Upper lobe of left lung (tissue), 6 donors: ENCODE measurements around the gene GALNT10. TPM values are rescaled to one million over a fixed set of nuclear protein-coding genes. Genes with fewer than 3 reads are reported as not detected.

ENCODE experiments used
- ATAC-seq, 2 donors: fragments of 200-7000 bp; cut with Tn5 transposase; one replicate each; pipeline ENCODE4 v1.9.1; 2022; ENCODE audit warnings: mild to moderate bottlenecking in 2 of 2, moderate library complexity in 2 of 2; ENCODE audit not compliant: low FRiP score in 2 of 2
- DNase-seq, 2 donors: peaks; one replicate each; pipeline ENCODE4 v3.0.0-alpha.2; 2019 to 2020
- H3K27ac ChIP-seq, 4 donors: fragments of 200-600 bp; sonication (generic); one replicate each; pipeline ENCODE4 v1.5.1; 2016 to 2019
- H3K27me3 ChIP-seq, 4 donors: fragments of 200-600 bp; sonication (generic); one replicate each; pipeline ENCODE4 v1.5.1; 2017 to 2019
- H3K36me3 ChIP-seq, 4 donors: fragments of 200-600 bp; sonication (generic); one replicate each; pipeline ENCODE4 v1.5.1; 2016 to 2019
- H3K4me1 ChIP-seq, 4 donors: fragments of 200-600 bp; sonication (generic); one replicate each; pipeline ENCODE4 v1.5.1; 2018 to 2019
- H3K4me3 ChIP-seq, 4 donors: fragments of 200-600 bp; sonication (generic); one replicate each; pipeline ENCODE4 v1.5.1; 2017 to 2019; ENCODE audit warnings: mild to moderate bottlenecking in 2 of 4, moderate library complexity in 1 of 4
- H3K9me3 ChIP-seq, 4 donors: fragments of 200-600 bp; sonication (generic); one replicate each; pipeline ENCODE4 v1.5.1; 2018 to 2019
- CTCF ChIP-seq, 6 experiments: fragments of 450-650 bp in 4 of 6; fragments of 200-600 bp in 2 of 6; sonication (generic) in 2 of 6; IDR thresholded peaks; one replicate each; pipeline ENCODE4 v1.5.1; 2016 to 2019; ENCODE audit warnings: antibody characterized with exemption in 6 of 6
- EP300 ChIP-seq, 4 donors: sonication (generic); formaldehyde crosslinking; IDR thresholded peaks; one replicate each; pipeline ENCODE4 v1.5.1; 2017; ENCODE audit warnings: antibody characterized with exemption in 4 of 4, control low read depth in 2 of 4
- POLR2A ChIP-seq, 4 donors: fragments of 450-650 bp; IDR thresholded peaks; one replicate each; pipeline ENCODE4 v1.5.1; 2016 to 2017; ENCODE audit warnings: antibody characterized with exemption in 4 of 4, mild to moderate bottlenecking in 2 of 4
- POLR2AphosphoS5 ChIP-seq, 2 donors: sonication (generic); formaldehyde crosslinking; IDR thresholded peaks; one replicate each; pipeline ENCODE4 v1.5.1; 2017; ENCODE audit warnings: antibody characterized with exemption in 2 of 2
- WGBS, 2 donors: methylation state at CpG; one replicate each; pipeline ENCODE4 v1.1.5; 2017 to 2018; 5-methylcytosine and 5-hydroxymethylcytosine counted together
- total RNA-seq, 6 donors: library from RNA; depleted of rRNA in 4 of 6; stranded (reverse); fragments of >200 nt in 4 of 6; gene quantifications; one replicate each; pipeline versions ENCODE4 v1.1.0 to v1.2.1, GENCODE V29; 2016 to 2021
- donor health status: DM: no; HTN: no; CAD: no; lungs with moderate emphysema.
- donor health status: DM: no; HTN: yes; CAD: no; lungs with severe emphysema.

Gene GALNT10
- total RNA-seq, 6 donors from 2014 or later: 38.6 to 118 (median 66.4) TPM

DNA sequence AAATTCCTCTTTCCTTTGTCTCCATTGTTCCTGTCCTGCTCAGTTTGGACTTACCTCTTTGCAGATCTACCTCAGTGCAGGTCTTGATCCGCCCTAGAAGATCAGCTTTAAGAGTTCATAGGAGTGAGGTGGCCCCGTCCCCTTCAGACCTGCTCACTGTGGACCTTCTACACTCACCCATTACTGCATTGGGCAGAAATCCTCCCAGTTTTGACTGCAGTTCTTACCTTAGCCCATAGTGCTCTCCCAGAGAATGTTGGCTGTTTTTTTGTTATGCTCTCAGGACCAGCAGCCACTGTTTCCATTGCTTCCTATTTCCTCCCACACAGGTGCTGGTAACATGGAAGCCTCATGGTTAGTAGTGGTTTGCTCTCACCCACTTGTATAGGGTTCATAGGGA lies 63.3 kb downstream of the GALNT10 start:
- H3K4me3 ChIP-seq: no peak overlapping the region
- WGBS, 2 donors: 100% methylated on average over 2 of the region's 2 CpGs

DNA sequence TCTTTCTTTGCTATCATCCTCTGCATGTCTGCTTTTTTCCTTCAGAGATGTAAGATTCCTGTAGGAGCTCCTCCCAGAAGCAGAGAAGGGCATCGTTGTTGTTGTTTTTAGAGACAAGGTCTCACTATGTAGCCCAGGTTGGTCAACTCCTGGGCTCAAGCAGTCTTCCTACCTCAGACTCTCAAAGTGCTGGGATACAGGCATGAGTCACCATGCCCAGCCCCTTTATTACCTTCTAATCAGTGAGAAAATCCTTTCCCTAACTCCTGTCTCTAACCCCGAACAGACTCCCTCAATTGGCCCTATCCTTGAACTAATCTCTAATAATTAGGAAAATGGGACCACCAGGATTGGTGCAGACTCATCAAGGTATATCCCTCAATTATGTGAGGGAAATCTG lies 64.4 kb downstream of the GALNT10 start:
- Histone ChIP-seq H3K4me1 (no peaks in the 10 kb centered on the region), H3K4me3 (no peak overlapping the region), H3K27ac (no peak overlapping the region), H3K27me3 (no peaks in the 10 kb centered on the region), H3K9me3 (no peaks in the 10 kb centered on the region), H3K36me3 (no peaks in the 10 kb centered on the region)
- ATAC-seq (no peak), DNase-seq (no peak)
- 91 to 94% methylated on average over 2 of the region's 2 CpGs for WGBS, 2 donors
- TF ChIP-seq POLR2AphosphoS5 (IDR thresholded peaks at IDR 0.05) (no peak), CTCF (IDR thresholded peaks at IDR 0.05) (no peak), EP300 (IDR thresholded peaks at IDR 0.05) (no peak), POLR2A (IDR thresholded peaks at IDR 0.05) (no peak)

More for the DNA sequence above, 63.3 kb downstream of the GALNT10 start:
- H3K36me3 ChIP-seq: no peaks in the 10 kb centered on the region
- no peaks in the 10 kb centered on the region for H3K9me3 ChIP-seq
- ATAC-seq: no peak
- no peak for TF ChIP-seq POLR2AphosphoS5 (IDR thresholded peaks at IDR 0.05)
- no peak for TF ChIP-seq POLR2A (IDR thresholded peaks at IDR 0.05)
- TF ChIP-seq EP300 (IDR thresholded peaks at IDR 0.05): no peak
- no peak for TF ChIP-seq CTCF (IDR thresholded peaks at IDR 0.05)
- DNase-seq: no peak
- H3K27ac ChIP-seq: no peak overlapping the region
- H3K4me1 ChIP-seq: no peaks in the 10 kb centered on the region
- no peaks in the 10 kb centered on the region for H3K27me3 ChIP-seq

DNA sequence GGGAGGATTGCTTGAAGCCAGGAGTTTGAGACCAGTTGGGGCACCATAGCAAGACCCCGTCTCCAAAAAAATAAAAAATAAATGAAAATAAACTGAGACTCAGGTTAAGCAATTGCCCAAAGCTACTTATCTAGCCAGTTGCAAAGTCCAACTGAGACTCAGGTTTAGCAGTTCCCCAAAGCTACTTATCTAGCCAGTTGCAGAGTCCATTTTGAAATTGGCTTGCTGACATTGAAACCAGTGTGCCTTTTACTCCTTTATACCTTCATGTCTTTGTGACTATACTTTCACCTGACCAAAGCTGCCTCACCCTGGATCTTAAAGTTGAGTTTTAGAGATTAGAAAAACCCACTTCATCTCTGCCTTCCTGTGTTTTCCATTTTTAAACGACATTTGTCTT lies 66.5 kb downstream of the GALNT10 start:
- no peak overlapping the region for H3K4me3 ChIP-seq
- DNase-seq: no peak
- no peaks in the 10 kb centered on the region for H3K9me3 ChIP-seq
- H3K27ac ChIP-seq: no peak overlapping the region
- H3K27me3 ChIP-seq: no peaks in the 10 kb centered on the region
- no peaks in the 10 kb centered on the region for H3K36me3 ChIP-seq
- H3K4me1 ChIP-seq: no peaks in the 10 kb centered on the region
- no peak for TF ChIP-seq POLR2A (IDR thresholded peaks at IDR 0.05)
- no peak for TF ChIP-seq EP300 (IDR thresholded peaks at IDR 0.05)
- no peak for TF ChIP-seq CTCF (IDR thresholded peaks at IDR 0.05)
- no peak for TF ChIP-seq POLR2AphosphoS5 (IDR thresholded peaks at IDR 0.05)
- no peak for ATAC-seq
- WGBS, 2 donors: 65 to 77% methylated on average over 2 of the region's 2 CpGs

GRCh38 chr5:154258531-154259217 lies 68.1 kb downstream of the GALNT10 start:
- no peak for TF ChIP-seq POLR2AphosphoS5 (IDR thresholded peaks at IDR 0.05)
- H3K27ac ChIP-seq: no peak overlapping the region
- DNase-seq (no peak), ATAC-seq (no peak)
- no peaks in the 10 kb centered on the region for H3K4me1 ChIP-seq
- no peaks in the 10 kb centered on the region for H3K27me3 ChIP-seq
- H3K4me3 ChIP-seq: no peak overlapping the region
- no peaks in the 10 kb centered on the region for H3K36me3 ChIP-seq
- no peaks in the 10 kb centered on the region for H3K9me3 ChIP-seq
- 85 to 88% methylated on average over 2 of the region's 2 CpGs for WGBS, 2 donors

- Histone ChIP-seq H3K4me3 (no peak overlapping the region), H3K4me1 (peaks cover 0 to 7% (median 2%) of the 10 kb centered on the region in 4 donors), H3K27me3 (no peaks in the 10 kb centered on the region), H3K9me3 (no peaks in the 10 kb centered on the region), H3K27ac (no peak overlapping the region), H3K36me3 (no peaks in the 10 kb centered on the region)
- DNase-seq: no peak
- no peak for TF ChIP-seq CTCF (IDR thresholded peaks at IDR 0.05)
- TF ChIP-seq POLR2AphosphoS5 (IDR thresholded peaks at IDR 0.05): no peak
- TF ChIP-seq EP300 (IDR thresholded peaks at IDR 0.05): no peak
- TF ChIP-seq POLR2A (IDR thresholded peaks at IDR 0.05): no peak
- no peak for ATAC-seq
- WGBS, 2 donors: 74 to 80% methylated on average over 6 of the region's 6 CpGs
Measured at GRCh38 chr5:154260224-154260927, 69.8 kb downstream of the GALNT10 start.
